GM04504 (cell line): Measurements from ENCODE around the gene MLST8.
"Not testable (repeated sequence)": the region's sequence is repeated elsewhere in the genome, so short reads cannot be mapped to it uniquely, and the experiment has no call there.

Source experiments
- DNase-seq: peaks from one replicate; pipeline ENCODE4 v3.0.0-alpha.2; 2012; ENCODE audit warnings: low read depth

The MLST8 gene

GRCh38 chr16:2190659-2191445 lies 14.4 kb upstream of the MLST8 start:
- DNase-seq = no peak

GRCh38 chr16:2191446-2191706 lies 13.9 kb upstream of the MLST8 start:
- DNase-seq = no peak

GRCh38 chr16:2194166-2194834 lies 11.0 kb upstream of the MLST8 start:
- no peak for DNase-seq

- no peak for DNase-seq
These were observed 10.4 kb upstream of the MLST8 start for GRCh38 chr16:2194852-2195321.

GRCh38 chr16:2195322-2196161 lies 9.7 kb upstream of the MLST8 start:
- no peak for DNase-seq

GRCh38 chr16:2196162-2196980 lies 8.9 kb upstream of the MLST8 start, which contains the start of gene CASKIN1:
TSS of gene CASKIN1 (minus strand) at chr16:2196605. CDS start at chr16:2196432, 173 bp downstream.
- DNase-seq = no peak

GRCh38 chr16:2196981-2197511 lies 8.2 kb upstream of the MLST8 start:
- no peak for DNase-seq

GRCh38 chr16:2197765-2198164 lies 7.5 kb upstream of the MLST8 start:
- no peak for DNase-seq

GRCh38 chr16:2198283-2198682 lies 7.0 kb upstream of the MLST8 start:
- DNase-seq = no peak

GRCh38 chr16:2199095-2199494 lies 6.2 kb upstream of the MLST8 start:
- no peak for DNase-seq

- DNase-seq = no peak
These were observed 5.6 kb upstream of the MLST8 start for GRCh38 chr16:2199621-2200139.

GRCh38 chr16:2200313-2200712 lies 4.9 kb upstream of the MLST8 start:
- no peak for DNase-seq

- DNase-seq = not testable (repeated sequence)
These were observed 2.0 kb upstream of the MLST8 start for GRCh38 chr16:2203119-2203688.

- no peak for DNase-seq
These were observed 694 bp upstream of the MLST8 start for GRCh38 chr16:2204416-2205103.

GRCh38 chr16:2205967-2206313 lies 686 bp downstream of the MLST8 start:
- DNase-seq = no peak

- no peak for DNase-seq
These were observed 1.1 kb downstream of the MLST8 start for GRCh38 chr16:2206420-2206779.

- DNase-seq = no peak
These were observed 1.7 kb downstream of the MLST8 start for GRCh38 chr16:2206780-2207433.

GRCh38 chr16:2207872-2208271 lies 2.6 kb downstream of the MLST8 start:
- no peak for DNase-seq

- DNase-seq = no peak
These were observed 3.1 kb downstream of the MLST8 start for GRCh38 chr16:2208308-2208707.

GRCh38 chr16:2208772-2209171 lies 3.5 kb downstream of the MLST8 start:
- no peak for DNase-seq
